Endometrial microvascular endothelial cells (primary cell): ENCODE data around the gene DEFB129. TPM values are rescaled to one million over a fixed set of nuclear protein-coding genes. Genes with fewer than 3 reads are reported as not detected.
"Not testable (repeated sequence)": the region's sequence is repeated elsewhere in the genome, so short reads cannot be mapped to it uniquely, and the experiment has no call there.

ENCODE experiments used
- in situ Hi-C: cut with HindIII; loops from 2 replicates; pipeline ENCODE4 v1.10.0; 2017; ENCODE audit warnings: low sequenced_read_pairs, low pct_unique_long_range_greater_than_20kb; ENCODE audit errors: inconsistent ontology term
- total RNA-seq: library from RNA; depleted of rRNA; stranded (reverse); fragments of >200 nt; gene quantifications from one replicate; pipeline ENCODE4 v1.2.3, GENCODE V29; 2015; ENCODE audit errors: inconsistent ontology term

The DEFB129 gene
- total RNA-seq, 1 donor from 2014 or later: not detected

- in situ Hi-C loops: no loop called here
These were observed 15.8 kb downstream of the DEFB129 start for GRCh38 chr20:242905-243304.

GRCh38 chr20:251354-251753 is 24.3 kb downstream of the DEFB129 start:
- in situ Hi-C loops: no loop called here

- in situ Hi-C loops: no loop called here
These were observed 25.7 kb downstream of the DEFB129 start for GRCh38 chr20:252801-253200.

GRCh38 chr20:253447-253846 is 26.4 kb downstream of the DEFB129 start:
- in situ Hi-C loops: not testable (repeated sequence)

- in situ Hi-C loops: no loop called here
These were observed 30.4 kb downstream of the DEFB129 start, which contains the start of gene DEFB132 for GRCh38 chr20:257419-257818. Gene DEFB132 (plus strand): TSS chr20:257724. CDS start chr20:257779, 55 bp downstream.

GRCh38 chr20:258269-258858 is 31.3 kb downstream of the DEFB129 start:
- in situ Hi-C loops: no loop called here

GRCh38 chr20:258963-259362 is 31.9 kb downstream of the DEFB129 start:
- in situ Hi-C loops: no loop called here

GRCh38 chr20:259981-260380 is 32.9 kb downstream of the DEFB129 start:
- in situ Hi-C loops: no loop called here

GRCh38 chr20:263701-264100 is 36.6 kb downstream of the DEFB129 start:
- in situ Hi-C loops: no loop called here

- in situ Hi-C loops: no loop called here
These were observed 39.8 kb downstream of the DEFB129 start for GRCh38 chr20:266596-267562.

GRCh38 chr20:270517-270916 is 43.5 kb downstream of the DEFB129 start:
- in situ Hi-C loops: no loop called here

GRCh38 chr20:271069-271468 is 44.0 kb downstream of the DEFB129 start:
- in situ Hi-C loops: no loop called here

- in situ Hi-C loops: no loop called here
These were observed 44.5 kb downstream of the DEFB129 start for GRCh38 chr20:271528-271927.

- in situ Hi-C loops: no loop called here
These were observed 45.7 kb downstream of the DEFB129 start for GRCh38 chr20:272718-273117.

GRCh38 chr20:273884-274283 is 46.8 kb downstream of the DEFB129 start:
- in situ Hi-C loops: no loop called here

GRCh38 chr20:275791-276190 is 48.7 kb downstream of the DEFB129 start:
- in situ Hi-C loops: no loop called here

GRCh38 chr20:276620-277495 is 49.8 kb downstream of the DEFB129 start:
- in situ Hi-C loops: no loop called here

- in situ Hi-C loops: no loop called here
These were observed 50.4 kb downstream of the DEFB129 start for GRCh38 chr20:277496-277781.

GRCh38 chr20:278181-278580 is 51.1 kb downstream of the DEFB129 start:
- in situ Hi-C loops: no loop called here
